Measurements from ENCODE around the gene STARD8.

STARD8 gene

DNA sequence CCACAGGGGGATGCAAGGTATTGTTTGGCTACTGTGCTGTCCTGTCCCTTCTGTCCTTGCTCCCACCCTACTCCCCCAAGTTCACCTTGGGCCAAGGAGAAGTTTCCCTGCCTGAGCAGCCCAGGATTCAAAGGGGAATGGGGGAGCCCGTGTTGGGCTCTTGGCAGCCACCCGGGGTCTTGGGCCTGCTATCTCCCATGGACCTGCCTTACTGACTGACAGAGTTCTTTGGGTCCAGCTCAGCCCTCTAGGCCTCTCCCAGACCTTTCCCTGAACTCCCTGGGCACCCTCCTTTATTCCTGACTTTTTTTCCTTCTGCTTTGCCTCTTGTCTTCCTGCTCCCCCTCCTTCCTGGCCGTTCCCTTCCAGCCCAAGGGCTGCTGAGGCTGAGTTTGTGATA lies 67.4 kb downstream of the STARD8 start:
- no peaks in the 10 kb centered on the region for H3K27me3 ChIP-seq
- H3K4me1 ChIP-seq: no peaks in the 10 kb centered on the region
- no peak for TF ChIP-seq CTCF (IDR thresholded peaks at IDR 0.05)
- intact Hi-C loops (cut with DNase I; ENCODE audit: low total_unique reads): no loop called here
- H3K27ac ChIP-seq: no peak overlapping the region
- no peak overlapping the region for H3K4me3 ChIP-seq
- no peaks in the 10 kb centered on the region for H3K9me3 ChIP-seq
- no peak for DNase-seq
- H3K36me3 ChIP-seq: no peaks in the 10 kb centered on the region

DNA sequence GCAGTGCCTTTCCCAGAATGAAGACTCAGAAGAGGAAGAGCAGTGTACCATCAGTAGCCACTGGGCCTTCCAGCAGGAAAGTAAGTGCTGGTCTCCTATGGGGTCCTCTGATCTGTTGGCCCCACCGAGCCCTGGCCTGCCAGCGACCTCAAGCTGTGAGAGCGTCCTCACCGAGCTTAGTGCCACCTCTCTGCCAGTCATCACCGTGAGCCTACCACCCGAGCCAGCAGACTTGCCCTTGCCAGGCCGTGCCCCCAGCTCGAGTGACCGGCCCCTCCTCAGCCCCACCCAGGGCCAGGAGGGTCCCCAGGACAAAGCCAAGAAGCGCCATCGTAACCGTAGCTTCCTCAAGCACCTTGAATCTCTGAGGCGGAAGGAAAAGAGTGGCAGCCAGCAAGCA lies 69.7 kb downstream of the STARD8 start:
- intact Hi-C loops (cut with DNase I; ENCODE audit: low total_unique reads): no loop called here
- no peak for TF ChIP-seq CTCF (IDR thresholded peaks at IDR 0.05)
- Histone ChIP-seq H3K9me3 (no peaks in the 10 kb centered on the region), H3K4me1 (no peaks in the 10 kb centered on the region), H3K27ac (no peak overlapping the region), H3K36me3 (no peaks in the 10 kb centered on the region), H3K27me3 (no peaks in the 10 kb centered on the region), H3K4me3 (no peak overlapping the region)
- DNase-seq: no peak

DNA sequence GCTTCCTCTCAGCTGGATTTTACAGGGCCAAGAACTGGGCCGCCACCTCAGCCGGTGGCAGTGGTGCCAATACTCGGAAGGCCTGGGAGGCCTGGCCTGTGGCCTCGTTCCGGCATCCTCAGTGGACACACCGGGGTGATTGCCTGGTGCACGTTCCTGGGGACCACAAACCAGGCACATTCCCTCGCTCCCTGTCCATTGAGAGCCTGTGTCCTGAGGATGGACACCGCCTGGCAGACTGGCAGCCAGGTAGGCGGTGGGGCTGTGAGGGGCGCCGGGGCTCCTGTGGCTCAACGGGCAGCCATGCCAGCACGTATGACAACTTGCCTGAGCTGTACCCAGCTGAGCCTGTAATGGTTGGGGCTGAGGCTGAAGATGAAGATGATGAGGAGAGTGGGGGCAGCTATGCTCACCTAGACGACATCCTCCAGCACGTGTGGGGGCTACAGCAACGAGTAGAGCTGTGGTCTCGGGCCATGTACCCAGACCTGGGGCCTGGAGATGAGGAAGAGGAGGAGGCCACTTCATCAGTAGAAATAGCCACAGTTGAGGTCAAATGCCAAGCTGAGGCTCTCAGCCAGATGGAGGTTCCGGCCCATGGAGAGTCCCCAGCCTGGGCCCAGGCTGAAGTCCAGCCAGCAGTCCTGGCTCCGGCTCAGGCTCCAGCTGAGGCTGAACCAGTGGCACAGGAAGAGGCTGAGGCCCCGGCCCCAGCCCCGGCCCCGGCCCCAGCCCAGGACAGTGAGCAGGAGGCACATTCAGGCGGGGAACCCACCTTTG lies 70.4 kb downstream of the STARD8 start:
- no peak for TF ChIP-seq CTCF (IDR thresholded peaks at IDR 0.05)
- H3K9me3 ChIP-seq: no peaks in the 10 kb centered on the region
- no peaks in the 10 kb centered on the region for H3K36me3 ChIP-seq
- no peak for DNase-seq
- no peak overlapping the region for H3K4me3 ChIP-seq
- no peaks in the 10 kb centered on the region for H3K4me1 ChIP-seq
- no peaks in the 10 kb centered on the region for H3K27me3 ChIP-seq
- H3K27ac ChIP-seq: no peak overlapping the region
- intact Hi-C loops (cut with DNase I; ENCODE audit: low total_unique reads): no loop called here

- Histone ChIP-seq H3K27ac (no peak overlapping the region), H3K4me3 (no peak overlapping the region), H3K4me1 (no peaks in the 10 kb centered on the region), H3K9me3 (no peaks in the 10 kb centered on the region), H3K27me3 (no peaks in the 10 kb centered on the region), H3K36me3 (no peaks in the 10 kb centered on the region)
- TF ChIP-seq CTCF (IDR thresholded peaks at IDR 0.05): no peak
- intact Hi-C loops (cut with DNase I; ENCODE audit: low total_unique reads): no loop called here
- DNase-seq: no peak
Measured at GRCh38 chrX:68718443-68718820, 71.0 kb downstream of the STARD8 start.

GRCh38 chrX:68719181-68719903 lies 71.9 kb downstream of the STARD8 start:
- H3K36me3 ChIP-seq: no peaks in the 10 kb centered on the region
- no peak for DNase-seq
- intact Hi-C loops (cut with DNase I; ENCODE audit: low total_unique reads): no loop called here
- H3K27ac ChIP-seq: no peak overlapping the region
- H3K4me1 ChIP-seq: no peaks in the 10 kb centered on the region
- TF ChIP-seq CTCF (IDR thresholded peaks at IDR 0.05): no peak
- H3K27me3 ChIP-seq: no peaks in the 10 kb centered on the region
- no peak overlapping the region for H3K4me3 ChIP-seq
- no peaks in the 10 kb centered on the region for H3K9me3 ChIP-seq
